Activated CD8-positive, alpha-beta memory T cell treated with anti-CD3 and anti-CD28 coated beads, Interleukin-2, amount 50 U/mL, for 48 hours (primary cell): Measurements from ENCODE around the gene COX17.

Source experiments
- DNase-seq: peaks from one replicate; pipeline ENCODE4 v3.0.0-alpha.2; 2020

The COX17 gene

GRCh38 chr3:119643528-119643927 lies 33.7 kb downstream of the COX17 start:
- no peak for DNase-seq

DNA sequence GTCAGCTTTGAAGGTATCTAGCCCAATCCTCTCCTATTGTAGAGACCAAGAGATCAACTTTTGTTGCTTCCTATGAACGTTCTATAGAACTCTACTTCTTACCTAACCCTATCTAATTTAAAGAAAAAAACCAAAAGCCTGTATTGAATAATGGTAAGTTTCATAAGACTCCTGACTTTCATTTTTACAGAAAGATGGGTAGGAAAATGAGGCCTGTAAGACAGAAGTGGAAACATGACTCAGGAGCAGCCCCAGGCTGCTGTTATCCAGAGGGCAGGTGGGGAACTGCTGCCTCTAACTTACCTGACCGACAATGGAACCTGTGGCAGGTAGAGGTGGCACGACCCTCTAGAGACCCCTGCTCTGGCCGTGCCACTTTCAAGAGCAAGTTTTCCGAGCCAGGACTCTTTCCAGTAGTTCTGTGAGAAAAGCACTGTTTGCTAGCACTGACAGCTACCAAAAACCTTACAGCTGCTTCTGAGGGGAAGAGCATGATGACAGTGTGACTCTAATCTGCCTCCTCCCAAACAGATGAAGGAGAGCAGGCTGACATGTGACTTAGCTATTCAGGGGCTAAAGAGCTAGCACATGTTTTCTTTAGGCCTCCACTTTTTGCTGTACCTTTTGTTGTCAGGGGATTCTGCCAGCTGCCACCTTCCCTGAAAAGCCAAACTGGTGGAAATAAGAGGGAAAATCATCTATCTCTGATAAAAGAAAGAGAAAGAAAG lies 34.3 kb downstream of the COX17 start:
- no peak for DNase-seq

- no peak for DNase-seq
Measured at GRCh38 chr3:119641416-119641815, 35.8 kb downstream of the COX17 start.

GRCh38 chr3:119639494-119640350 lies 37.5 kb downstream of the COX17 start:
- DNase-seq: no peak

DNA sequence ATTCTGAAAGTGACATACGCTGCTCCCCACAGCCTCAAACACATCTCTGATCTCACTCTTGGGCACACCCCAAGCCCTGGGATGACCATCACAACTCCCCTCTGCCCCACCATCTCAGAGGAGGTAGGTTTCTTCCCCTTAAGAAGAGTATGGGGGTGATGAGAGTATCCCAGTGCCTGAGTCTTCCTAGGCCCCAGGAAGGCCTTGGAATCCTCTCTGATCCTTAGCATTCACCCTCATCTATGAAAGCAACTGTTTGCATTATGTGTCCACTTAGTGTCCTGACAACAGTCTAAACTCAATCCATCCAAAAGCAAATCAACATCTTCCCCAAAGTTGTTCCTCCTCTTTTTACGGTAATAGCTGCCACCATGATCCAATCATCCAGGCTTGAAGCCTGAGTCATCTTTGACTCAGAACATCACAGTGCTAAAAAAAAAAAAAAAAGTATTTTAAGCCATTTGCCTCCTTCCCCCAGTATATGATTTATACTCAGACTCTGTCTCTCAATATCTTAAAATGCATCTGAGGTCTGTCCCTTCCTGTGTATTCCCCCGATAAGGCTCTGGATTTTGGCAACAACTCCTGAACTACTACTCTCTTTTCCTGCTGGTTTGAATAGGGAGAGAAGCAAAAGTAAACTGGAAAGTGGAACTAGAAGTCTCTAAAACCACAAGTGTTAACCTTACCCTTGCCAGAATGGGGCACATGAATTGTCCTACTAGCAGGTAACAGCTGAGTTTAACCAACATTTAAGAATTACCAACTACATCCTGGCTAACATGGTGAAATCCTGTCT lies 39.3 kb downstream of the COX17 start:
- no peak for DNase-seq

GRCh38 chr3:119636891-119637611 lies 40.2 kb downstream of the COX17 start:
- DNase-seq: no peak

DNA sequence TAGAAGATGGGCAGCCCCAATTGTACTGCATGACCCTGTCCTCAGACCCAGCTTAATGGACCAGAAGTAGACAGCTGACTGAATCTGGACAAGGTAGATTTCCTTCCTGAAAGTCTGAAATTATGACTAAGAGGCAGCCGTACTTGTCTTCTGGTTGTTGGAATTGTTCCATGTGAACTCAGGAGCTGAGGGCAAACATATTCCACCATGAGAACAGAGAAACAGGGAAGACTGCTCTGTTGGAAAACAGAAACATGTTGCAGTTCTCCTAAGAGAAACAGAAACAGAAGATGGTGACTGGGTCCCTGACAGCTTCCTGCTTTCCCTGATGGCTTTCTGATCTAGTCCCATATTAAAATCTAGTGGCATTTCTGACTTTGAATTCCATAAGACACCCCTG lies 41.0 kb downstream of the COX17 start:
- DNase-seq: no peak

DNA sequence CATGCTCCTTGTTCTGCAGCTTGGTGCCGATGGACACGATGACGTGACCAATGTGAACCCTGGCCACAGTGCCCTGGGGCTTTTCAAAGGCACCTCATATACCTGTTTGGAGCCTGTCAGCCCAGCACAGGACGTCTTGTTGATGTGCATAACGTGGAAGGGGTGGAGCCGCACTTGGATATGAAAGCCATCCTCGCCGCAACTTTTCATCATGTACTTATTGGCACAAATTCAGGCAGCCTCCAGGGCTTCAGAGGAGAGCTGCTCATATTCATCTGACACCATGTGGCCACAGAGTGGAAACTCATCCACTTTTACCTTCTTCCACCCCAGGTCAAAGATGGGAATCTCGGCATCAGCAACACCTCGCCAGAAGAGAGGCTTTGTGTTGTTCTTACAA lies 41.5 kb downstream of the COX17 start:
- no peak for DNase-seq

DNA sequence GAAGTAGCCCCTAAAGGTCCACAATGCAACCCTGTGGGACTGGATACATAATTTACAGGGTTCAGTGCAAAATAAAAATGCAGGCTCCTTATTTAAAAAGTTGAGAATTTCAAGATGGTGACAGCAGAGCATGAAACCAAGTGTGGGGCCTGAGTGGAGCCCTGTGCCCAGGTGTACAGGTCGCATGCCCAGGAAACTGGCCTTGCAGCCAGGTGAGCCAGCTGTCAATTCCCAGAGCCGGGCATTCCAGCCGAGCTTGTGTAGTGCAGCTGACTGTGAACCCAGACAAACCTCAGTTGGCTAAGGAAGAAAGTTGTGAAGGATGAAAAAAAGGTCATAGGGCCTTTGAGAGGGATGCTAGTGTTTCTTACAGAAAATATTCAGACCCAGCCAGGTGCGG lies 44.4 kb downstream of the COX17 start:
- no peak for DNase-seq

DNA sequence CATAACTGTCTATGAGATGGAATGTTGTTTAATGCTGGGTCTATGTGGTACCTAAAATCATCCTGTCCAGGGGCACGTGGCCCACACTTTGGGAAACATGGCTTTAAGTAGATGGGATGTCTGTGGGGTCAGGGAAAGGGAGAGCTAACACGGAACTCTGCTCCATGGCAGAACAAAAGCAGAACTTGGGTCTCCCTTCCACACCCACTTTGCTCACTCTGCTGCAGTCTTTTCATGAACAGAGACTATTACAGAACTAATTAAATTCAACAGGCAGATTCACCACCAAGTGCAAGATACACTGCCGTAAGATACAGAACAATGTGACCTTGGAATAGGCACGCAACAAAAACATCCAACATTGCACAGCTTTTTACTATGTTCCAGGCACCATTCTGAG lies 45.0 kb downstream of the COX17 start:
- DNase-seq: no peak

DNA sequence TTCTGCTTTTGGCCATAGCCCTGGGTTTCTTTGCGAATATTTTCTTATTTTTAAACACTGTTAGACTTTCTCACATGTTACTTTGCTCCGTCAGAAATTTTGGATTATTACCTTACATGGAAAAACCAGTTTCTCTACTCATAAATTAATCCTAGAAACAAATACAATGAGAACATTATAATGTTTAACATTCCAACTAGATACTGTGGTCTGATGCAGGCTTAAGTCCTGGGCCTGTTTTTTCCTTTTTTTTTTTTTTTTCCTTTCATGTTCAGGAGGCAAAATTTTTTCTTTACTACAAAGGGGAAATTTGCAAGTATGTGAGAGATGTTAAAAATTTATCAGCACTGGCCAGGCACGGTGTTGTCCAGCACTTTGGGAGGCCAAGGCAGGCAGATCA lies 45.7 kb downstream of the COX17 start:
- DNase-seq: no peak

DNA sequence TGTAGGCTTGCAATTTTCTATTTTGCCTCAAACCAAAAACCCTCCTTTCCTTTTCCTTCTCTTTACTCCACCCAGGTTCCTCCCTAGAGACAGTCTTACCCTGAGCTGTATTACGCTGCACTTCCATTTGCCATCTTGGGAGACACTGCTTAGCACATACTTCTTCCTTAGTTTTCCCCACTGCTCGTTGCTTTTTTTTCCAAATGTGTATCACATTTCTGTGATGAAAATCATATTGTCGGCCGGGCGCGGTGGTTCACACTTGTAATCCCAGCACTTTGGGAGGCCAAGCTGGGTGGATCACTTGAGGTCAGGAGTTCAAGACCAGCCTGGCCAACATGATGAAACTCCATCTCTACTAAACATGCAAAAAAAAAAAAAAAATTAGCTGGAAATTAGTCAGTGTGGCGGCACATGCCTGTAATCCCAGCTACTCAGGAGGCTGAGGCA lies 46.3 kb downstream of the COX17 start:
- no peak for DNase-seq

GRCh38 chr3:119630128-119630879 lies 46.9 kb downstream of the COX17 start:
- no peak for DNase-seq

DNA sequence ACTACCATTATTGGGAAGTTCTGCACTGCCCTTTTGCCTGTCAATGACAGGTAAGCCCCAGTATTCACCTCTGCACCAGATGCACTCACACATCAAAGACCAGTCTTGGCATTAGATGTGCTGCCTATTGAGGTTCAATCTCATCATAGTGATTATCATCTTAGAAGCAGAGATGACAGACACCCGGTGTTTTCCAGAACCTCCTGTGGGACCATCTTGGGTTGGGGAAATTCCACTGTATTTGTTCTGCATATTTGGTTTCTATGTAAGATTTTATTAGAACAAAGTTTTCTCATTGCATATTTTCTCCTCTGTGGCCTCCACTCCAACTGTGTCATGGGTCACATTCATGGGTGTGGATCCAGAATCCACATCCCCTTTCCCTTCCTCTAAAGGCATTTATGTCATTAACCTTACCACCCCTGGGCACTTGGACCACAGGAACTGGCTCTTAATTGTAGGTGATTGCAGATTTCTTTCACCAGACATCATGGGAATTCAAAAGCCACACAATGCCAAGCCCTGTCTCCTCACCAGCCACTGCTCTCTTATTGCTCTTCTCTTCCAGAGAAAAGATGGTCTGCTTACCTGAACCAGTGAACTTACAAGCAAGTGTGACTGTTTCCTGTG lies 48.3 kb downstream of the COX17 start:
- DNase-seq: no peak

DNA sequence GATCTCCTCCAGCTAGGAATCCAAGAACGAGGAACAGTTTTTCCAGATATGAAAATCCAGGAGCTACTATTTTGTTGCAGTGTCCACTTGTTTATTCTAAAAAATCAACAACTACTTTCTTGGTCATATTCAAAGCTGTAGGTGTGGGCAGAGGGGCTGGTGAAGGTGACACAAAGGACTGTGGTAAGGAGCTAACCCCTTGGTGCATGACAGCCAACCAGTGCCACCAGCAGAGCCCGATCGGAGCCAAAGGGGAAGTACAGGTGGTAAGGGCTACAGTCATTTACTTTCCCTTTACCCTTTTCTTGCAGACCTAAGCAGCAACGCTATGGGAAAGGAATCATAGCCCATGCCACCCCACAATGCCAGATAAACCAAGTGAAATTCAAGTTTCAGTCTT lies 48.8 kb downstream of the COX17 start:
- no peak for DNase-seq

- no peak for DNase-seq
Measured at GRCh38 chr3:119627461-119627860, 49.7 kb downstream of the COX17 start.

GRCh38 chr3:119626196-119626595 lies 51.0 kb downstream of the COX17 start:
- DNase-seq: no peak

- DNase-seq: no peak
Measured at GRCh38 chr3:119625451-119626153, 51.6 kb downstream of the COX17 start.

GRCh38 chr3:119624002-119624720 lies 53.0 kb downstream of the COX17 start:
- no peak for DNase-seq

DNA sequence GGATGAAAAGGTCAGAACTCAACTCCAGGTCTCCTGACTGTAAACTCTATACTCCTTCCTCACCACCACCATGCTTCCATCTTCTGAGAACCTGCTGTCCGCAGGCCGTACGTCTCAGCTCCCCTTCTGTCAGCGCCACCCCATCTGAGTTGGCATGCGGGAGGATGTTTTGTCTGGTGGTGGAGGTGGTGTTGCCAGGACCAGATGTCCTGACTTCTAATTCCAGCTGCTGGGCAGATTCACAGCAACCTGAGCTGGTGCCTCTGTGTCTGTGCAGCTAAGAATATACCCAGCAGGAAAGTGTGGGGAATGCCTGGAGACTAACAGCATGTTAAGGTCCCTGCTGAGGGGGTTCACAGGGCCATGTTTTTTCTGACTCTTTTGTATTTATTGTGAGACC lies 56.3 kb downstream of the COX17 start:
- DNase-seq: no peak
